Cardiac septum (tissue), 1 donor: ENCODE data around the gene PET100. TPM values are rescaled to one million over a fixed set of nuclear protein-coding genes. Genes with fewer than 3 reads are reported as not detected.

Experiments used
- DNase-seq: peaks from one replicate; pipeline ENCODE4 v3.0.0-alpha.2; 2020; ENCODE audit warnings: low spot score
- intact Hi-C: fragments of 100-400 bp; cut with DNase I; formaldehyde crosslinking; loops from one replicate; pipeline ENCODE4 v1.14.0; 2022
- long read RNA-seq: library from polyadenylated mRNA; unstranded; transcript quantifications from one replicate; pipeline ENCODE4 v2.0.0, GENCODE V29; 2021
- total RNA-seq: library from RNA; stranded (reverse); fragmentation: NEBNext Ultra II Directional; extraction: Animal tissue kit (Norgen Biotek cat#: 25700); gene quantifications from one replicate; pipeline ENCODE4 v1.2.1, GENCODE V29; 2021
- donor health status: DM: no; HTN: no; CAD: no.

The PET100 gene, protein sequence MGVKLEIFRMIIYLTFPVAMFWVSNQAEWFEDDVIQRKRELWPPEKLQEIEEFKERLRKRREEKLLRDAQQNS
- total RNA-seq, result 130 TPM
- long read RNA-seq, transcript PET100-202 (4 exons, 719 nt), result major isoform, 54 of 57 reads
- long read RNA-seq, partial matches to known transcripts, result 0 of 57 reads
- long read RNA-seq, other reads (novel, unspliced or antisense), result 2 of 57 reads

DNA sequence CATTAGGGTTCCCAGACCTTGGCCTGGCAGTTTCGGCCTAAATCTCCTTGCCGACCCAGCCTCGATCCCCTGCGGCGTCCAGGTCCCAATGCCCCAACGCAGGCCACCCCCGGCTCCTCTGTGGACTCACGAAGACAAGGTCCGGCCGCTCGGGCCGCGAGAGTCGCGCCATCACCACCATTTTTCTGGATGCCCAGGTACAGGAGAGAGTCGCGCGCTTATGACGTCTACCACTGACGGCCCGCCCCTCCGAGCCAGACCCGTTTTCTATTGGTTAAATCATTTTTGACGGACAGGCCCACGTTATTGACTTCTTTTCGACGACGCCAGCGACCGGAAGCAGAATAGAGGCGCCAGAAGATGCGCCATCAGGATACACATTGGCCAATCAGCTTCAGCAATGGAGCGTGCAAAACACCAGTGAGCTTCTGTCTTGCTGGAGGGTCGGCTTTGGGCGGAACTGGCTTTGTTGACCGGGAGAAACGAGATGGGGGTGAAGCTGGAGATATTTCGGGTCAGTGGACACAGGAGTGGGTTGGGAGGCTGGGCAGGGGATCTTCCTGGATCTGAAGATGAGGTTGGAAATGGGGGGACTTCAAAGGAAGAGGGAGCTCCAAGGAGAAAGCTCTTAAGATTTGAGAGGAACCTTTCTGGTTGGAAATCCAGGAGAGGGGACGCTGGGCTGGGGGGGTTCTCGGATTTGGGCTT lies at the start of gene PET100, which contains the start of gene XAB2:
Gene PET100 (plus strand): TSS at position 447 of the 708 bp plus-strand sequence. CDS start 41 bp downstream, at position 488.
Gene XAB2 (minus strand): TSS at position 199 of the 708 bp plus-strand sequence. CDS start 18 bp downstream, at position 181.
- peak; percentile 97 for DNase-seq
- intact Hi-C loops, result no loop called here

DNA sequence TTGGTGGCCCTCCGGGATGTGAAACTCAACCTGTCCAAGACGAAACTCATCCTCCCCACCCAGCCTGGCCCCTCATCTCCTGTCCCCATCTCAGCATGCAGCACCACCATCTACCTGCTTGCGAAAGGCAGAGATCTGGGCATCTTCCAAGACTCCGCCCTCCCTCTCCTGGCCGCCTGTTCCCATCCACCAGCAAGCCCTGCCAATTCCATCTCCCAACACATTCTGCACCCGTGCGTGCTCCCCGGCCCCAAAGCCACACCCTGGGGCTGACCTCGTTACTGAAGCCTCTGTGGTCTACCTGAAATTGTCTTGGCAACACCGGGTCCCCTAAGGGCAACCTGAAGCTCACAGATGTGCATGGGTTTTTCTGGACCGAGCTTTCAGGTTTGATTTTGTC lies 47.1 kb upstream of the PET100 start:
- intact Hi-C loops, result no loop called here

DNA sequence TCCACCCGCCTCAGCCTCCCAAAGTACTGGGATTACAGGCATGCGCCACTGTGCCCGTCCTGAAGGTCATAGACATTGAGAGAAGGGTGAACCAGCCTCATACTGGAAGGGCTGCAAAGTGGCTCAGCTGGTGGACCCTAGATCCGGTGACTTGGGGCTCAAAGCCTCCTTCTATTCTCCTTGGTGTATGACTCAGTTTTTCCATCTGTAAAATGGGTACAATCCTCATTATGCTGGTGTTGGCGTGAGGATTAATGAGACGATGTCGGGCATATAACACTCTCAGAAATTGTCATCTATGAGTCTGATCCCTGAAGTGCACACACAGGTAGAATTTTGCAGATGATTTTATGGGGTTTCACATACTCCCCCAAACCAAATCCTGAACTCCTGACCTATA lies 39.8 kb upstream of the PET100 start:
- intact Hi-C loops, result no loop called here
- DNase-seq, result no peak

More for the DNA sequence above, 47.1 kb upstream of the PET100 start:
- no peak for DNase-seq

DNA sequence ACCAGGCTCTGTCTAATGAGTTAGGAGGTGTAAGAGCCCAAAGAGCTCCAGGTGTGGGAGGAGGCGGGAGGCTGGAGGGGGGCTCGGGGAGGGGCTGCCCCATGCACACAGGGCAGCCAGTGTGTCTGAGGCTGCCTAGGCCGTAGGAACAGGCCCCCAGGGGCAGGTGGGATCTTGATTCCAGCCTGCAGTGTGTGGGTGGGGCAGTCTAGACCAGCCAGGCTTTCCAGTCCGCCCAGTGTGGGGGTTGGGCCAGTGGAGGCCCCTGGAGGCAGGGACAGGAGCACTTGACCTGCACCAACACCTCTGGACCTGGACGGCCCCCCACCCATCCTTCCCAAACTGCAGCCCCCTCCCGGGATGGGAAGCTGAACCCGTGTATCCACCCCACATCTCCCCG lies 39.3 kb upstream of the PET100 start:
- intact Hi-C loops, result no loop called here
- DNase-seq, result no peak

DNA sequence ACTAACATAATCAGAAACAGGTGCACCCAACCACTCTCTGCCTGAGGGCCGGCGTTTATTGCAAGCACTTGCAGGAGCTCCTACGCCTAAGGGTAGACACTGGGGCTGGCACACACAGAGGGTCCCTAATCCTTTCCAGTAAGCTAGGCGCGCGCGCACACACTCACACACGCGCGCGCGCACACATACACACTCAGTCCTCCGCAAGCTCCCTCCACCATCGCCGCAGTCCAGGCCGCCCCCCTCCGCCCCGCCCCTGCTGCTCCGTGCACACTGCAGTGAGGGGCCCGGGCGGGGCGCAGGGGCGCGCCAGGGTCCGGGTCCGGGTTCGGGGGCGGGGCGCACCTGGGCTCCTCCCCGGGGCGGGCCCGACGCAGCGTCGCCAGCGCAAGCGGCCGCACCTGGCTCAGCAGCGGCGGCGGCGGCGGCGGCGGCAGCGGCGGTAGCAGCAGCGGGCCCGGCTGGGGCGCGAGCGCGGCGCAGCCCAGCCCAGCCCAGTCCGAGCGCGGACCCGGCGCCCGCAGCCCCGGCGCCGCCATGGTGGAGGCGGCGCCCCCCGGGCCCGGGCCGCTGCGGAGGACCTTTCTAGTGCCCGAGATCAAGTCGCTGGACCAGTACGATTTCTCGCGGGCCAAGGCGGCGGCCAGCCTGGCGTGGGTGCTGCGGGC lies 34.0 kb upstream of the PET100 start, which contains the start of gene CAMSAP3:
Gene CAMSAP3 (plus strand): TSS at position 398 of the 668 bp plus-strand sequence. CDS start 140 bp downstream, at position 538.
- no peak for DNase-seq
- intact Hi-C loops, result no loop called here

DNA sequence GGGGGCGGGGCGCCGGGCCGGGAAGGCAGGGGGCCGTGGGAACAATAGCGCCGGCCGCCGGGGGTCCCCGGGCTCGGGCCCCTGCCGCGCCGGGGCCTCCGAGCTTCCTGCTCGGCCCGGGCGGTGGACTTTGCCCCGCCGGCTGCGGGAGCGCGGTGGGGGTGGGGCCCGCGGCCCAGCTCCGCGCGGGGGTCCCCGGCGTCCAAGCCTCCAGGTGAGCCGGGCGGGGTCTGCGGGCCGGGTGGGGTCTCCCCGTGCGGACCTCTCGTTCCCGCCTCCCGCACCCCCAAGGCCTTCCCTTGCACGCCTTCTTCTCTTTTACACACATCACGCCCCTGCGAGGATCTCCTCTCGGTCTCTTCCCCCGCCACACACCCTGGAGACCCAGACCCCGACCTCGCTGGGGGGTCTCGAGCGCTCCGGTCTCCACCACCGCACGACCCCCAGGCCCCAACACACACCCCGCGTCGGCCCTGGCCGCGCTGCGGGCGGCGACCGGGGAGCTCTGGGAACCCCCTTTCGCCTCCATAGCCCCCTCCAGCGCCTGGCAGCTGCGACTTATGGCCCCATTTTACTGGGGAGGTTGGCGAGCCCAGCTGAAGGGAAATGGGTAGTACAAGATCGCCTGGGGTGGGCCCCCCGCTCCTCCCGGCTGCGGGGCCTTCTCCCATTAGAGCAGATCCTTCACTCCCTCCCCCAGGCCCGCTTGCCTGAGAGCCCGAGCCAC lies 33.2 kb upstream of the PET100 start:
- intact Hi-C loops, result no loop called here

DNA sequence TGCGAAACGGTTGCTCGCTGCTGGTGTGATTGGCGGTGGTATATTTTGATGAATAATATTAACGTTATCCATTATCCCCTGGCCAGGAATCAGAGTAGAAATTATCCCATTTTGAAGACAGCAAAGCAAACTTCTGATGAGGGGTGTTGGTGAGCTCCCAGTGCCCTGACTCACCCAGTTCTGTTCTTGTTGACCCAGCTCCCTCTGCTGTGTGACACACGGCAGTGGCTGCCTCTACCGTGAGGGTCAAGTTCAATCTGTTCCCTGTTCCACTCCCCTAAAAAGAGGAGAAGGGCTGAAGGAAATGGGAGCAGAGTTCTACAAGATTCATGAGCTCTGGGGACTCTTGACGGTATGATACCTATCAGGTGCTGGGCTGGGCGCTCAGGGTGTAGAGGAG lies 31.9 kb upstream of the PET100 start:
- intact Hi-C loops, result no loop called here

More for the DNA sequence above, 33.2 kb upstream of the PET100 start:
- no peak for DNase-seq

DNA sequence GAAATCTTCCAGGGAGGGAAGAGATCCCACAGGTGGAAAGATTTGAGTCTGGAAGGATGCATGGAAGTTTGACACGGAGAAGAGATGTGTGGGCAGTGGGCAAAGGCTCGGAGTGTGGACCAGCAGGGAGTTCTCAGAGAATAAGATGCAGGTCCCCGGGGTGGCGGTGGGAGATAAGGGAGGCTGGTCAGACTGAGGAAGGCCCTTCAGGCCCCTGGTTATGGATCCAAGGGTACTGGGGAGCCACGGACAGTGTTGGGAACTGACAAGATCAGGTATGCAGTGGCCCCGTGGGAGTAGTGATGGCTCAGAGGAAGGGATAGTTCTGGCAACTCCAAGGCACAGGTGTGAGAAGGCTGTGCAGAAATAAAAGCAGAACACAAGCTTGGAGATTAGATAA lies 31.4 kb upstream of the PET100 start:
- intact Hi-C loops, result no loop called here
- no peak for DNase-seq

More for the DNA sequence above, 31.9 kb upstream of the PET100 start:
- no peak for DNase-seq

DNA sequence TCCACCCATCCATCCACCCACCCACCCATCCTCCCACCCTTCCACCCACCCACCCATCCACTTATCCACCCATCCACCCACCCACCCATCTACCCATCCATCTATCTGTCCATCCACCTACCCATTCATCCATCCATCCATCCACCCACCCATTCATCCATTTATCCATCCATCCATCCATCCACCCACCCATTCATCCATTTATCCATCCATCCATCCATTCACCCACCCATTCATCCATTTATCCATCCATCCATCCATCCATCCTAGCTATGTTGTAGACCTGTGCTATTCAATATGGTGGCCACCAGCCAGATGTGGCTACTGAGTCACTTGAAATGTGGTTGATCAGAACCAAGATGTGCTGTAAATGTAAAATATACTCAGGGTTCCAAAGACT lies 28.9 kb upstream of the PET100 start:
- DNase-seq, result no peak
- intact Hi-C loops, result no loop called here

DNA sequence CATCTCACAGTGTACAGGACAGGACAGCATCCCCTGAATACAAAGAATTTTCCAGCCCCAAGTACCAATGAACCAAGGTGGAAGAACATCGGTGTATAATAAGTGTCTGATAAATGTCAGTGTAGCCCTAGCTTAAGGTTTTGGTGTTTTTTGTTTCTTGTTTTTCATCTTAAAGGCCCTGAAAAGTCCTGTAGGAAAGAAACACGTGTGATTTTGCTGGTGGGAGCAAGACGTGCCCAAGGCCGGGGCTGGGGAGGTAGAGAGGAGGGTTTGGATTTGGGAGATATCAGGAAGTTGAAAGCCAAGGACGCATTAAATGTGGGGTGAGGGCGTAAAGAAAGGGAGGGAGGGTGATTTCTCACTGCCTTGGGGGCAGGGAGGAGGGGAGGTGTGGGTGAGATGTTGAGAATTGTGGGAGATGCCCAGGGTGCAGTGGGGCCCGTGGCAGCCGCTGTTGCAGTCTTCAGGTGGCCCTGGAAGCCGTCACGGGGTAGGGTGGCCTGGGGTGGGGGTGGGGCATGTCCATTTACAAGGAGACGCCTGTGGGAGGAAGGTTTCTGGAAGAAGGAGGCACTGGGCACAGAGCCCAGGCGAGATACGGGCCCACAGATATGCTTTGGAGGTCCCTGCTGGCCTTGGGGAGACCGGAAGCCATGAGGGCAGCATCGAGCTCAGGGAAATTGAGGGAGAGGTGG lies 27.2 kb upstream of the PET100 start:
- DNase-seq, result no peak
- intact Hi-C loops, result no loop called here

DNA sequence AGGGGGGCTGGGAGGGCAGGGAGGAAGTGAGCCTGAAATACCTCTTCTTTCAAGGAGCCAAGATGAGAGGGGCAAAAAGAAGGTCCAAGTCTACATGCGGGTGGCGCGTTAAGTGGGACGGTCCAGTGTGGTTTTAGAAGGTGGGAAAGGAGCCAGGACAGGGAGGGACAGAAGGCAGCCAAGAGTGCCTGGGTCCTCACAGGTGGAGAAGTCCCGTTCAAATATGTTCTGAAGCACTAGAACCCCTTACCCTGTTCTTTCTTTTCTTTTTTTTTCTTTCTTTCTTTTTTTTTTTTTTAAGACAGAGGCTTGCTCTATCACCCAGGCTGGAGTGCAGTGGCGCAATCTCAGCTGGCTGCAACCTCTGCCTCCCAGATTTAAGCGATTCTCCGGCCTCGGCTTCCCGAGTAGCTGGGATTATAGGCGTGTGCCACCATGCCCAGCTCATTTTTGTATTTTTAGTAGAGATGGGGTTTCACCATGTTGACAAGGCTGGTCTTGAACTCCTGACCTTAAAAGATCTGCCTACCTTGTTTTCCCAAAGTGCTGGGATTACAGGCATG lies 26.6 kb upstream of the PET100 start:
- no peak for DNase-seq
- intact Hi-C loops, result no loop called here

DNA sequence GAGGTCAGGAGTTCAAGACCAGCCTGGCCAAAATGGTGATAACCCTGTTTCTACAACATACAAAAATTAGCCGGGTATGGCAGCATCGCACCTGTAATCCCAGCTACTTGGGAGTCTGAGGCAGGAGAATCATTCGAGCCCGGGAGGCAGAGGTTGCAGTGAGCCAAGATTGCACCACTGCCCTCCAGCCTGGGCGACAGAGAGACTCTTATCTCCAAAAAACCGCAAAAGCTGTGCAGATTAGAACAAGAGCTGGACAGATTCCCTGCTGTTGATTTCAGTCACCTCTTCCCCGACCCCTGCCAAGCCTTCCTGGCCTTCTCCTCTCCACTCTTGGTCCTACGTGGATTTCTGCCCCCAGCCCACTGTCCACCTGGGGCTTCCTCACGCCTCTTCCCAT lies 25.7 kb upstream of the PET100 start:
- intact Hi-C loops, result no loop called here
- no peak for DNase-seq

DNA sequence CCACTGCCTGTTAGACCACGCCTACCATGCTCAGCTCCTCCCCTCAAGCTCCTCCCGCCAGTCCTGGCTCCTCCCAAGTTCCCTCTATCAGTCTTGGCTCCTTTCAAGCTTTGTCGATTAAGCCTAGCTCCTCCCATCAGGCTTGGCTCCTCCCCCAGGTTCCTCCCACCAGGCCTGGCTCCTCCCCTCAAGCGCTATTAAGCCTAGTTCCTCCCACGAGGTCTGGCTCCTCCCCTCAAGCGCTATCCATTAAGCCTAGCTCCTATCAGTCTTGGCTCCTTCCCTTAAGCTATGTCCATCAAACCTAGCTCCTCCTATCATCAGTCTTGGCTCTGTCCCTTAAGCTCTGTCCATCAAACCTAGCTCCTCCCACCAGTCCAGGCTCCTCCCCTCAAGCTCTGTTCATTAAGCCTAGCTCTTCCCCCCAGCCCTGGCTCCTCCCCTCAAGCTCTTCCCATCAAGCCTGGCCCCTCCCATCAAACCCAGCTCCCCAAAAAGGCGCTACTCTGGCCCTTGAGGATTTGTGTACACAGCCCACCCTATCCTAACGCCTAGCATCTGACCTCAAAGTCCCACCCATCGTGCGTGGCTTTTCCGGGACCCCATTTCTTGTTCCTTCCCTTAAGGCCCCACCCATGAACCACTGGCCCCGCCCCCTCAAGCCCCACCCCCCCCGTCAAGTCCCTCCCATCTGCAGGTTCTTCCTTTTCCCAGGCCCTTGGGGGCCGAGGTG lies 23.9 kb upstream of the PET100 start:
- no peak for DNase-seq
- intact Hi-C loops, result no loop called here

DNA sequence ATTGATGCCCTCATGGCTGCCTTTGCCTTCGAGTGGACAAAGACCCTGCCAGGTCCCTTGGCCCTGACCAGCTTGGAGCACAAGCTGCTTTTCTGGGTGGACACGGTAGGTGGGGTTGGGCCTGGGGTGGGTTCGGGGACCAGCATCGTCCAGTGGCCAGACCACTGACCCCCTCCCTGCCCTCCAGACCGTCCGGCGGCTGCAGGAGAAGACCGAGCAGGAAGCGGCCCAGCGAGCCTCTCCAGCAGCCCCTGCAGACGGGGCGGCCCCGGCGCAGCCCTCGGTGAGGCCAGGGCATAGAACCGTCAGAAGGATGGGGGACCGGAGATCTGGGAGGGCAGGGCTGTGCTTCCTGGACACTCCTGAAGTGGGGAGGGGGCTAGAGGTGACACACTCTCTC lies 23.3 kb upstream of the PET100 start:
- intact Hi-C loops, result no loop called here
- no peak for DNase-seq

DNA sequence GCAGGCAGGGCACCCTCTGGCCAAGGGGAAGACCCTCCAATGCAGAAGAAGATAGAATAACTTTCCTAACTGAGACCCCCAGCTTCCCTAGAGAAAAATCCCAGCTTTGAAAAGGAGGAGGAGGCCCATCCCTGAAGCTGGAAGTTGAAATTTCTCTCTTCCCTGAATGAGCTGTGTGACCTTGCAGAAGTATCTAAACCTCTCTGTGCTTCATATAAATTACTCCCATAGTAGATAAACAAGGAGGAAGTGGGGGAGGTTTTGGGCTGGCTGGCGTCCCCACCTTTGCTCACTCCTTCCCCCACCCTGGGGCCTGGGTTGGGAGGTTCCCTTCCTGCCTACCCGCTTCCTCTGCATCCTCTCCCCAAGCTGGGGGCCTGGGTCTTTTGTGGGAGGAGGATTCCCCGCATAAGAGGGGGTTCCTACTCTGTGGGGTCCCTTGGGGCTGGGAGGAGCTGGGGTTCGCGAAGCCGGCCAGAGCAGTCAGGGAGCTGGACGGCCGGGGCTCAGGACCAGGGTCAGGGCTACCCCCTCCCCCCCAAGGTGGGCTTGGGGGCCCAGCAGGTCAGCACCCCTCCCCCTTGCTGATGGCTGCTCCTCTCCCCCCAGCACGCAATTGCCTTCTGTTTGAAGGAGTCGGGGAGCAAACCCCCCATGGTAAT lies 22.2 kb upstream of the PET100 start:
- no peak for DNase-seq
- intact Hi-C loops, result no loop called here

DNA sequence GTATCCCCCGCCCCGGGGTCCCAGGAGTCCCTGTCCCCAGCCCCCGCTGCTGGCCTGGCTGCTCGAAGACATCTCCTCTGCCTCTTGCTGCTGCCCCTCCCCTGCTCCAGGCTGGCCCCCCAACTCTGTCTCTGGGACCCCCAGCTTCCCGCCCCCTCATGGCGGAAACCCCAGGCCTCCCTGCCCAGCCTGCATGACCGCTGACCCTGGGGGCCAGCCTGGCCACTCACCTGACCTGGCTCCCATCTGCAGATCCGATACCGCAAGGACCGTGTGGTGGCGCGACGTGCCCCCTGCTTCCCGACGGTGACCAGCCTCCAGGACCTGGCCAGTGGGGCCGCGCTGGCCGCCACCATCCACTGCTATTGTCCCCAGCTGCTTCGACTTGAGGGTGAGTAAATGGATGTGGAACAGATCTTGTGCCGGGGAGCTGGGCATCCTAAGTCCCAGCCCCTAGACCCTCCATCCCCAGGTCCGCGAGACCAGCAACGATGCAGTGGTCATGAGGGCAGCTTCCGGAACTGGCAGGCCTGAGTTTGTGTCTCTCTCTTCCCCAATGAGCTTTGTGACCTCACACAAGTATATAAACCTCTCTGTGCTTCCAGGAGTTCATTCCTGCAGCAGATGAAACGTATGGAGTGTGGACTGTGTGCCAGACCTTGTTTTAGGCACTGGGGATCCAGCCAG lies 21.6 kb upstream of the PET100 start:
- DNase-seq, result no peak
- intact Hi-C loops, result no loop called here

DNA sequence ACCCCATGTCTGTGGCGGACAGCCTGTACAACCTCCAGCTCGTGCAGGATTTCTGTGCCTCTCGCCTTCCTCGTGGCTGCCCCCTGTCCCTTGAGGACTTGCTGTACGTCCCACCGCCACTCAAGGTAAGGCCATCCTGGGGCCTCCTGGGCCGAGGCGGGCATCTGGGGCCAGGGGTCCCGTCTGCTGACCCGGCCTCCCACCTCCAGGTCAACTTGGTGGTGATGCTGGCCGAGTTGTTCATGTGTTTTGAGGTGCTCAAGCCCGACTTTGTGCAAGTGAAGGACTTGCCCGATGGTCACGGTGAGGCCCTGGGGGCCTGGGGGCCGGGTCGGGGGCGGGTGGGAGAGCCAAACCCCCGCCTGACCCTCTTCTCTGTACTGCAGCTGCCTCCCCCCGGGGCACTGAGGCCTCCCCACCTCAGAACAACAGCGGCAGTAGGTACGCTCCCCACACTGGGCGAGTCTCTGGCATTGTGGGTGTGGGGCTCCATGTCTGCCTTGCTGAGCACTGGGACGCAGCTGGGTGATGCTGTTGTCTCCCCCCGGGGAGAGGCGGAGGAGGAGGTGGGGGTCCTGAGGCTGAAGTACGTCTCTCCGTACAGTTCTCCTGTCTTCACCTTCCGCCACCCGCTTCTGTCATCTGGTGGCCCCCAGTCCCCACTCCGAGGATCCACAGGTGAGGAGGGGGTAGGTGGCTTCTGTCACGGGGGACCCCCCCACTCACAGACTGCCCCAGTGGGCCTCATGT lies 18.9 kb upstream of the PET100 start:
- intact Hi-C loops, result no loop called here
- no peak for DNase-seq
